Skeletal muscle satellite cell (primary cell): Measurements from ENCODE around the gene RIOK2.

Source experiments
- H3K27me3 ChIP-seq: 2 replicates; pipeline ENCODE4 v1.7.0; 2013; ENCODE audit warnings: low read length; ENCODE audit not compliant: control insufficient read depth, insufficient read depth
- H3K36me3 ChIP-seq: 2 replicates; pipeline ENCODE4 v1.7.0; 2013; ENCODE audit warnings: mild to moderate bottlenecking, control low read depth, low read length; ENCODE audit not compliant: insufficient read depth
- H3K4me1 ChIP-seq: 2 replicates; pipeline ENCODE4 v1.7.0; 2013; ENCODE audit warnings: low read length; ENCODE audit not compliant: control insufficient read depth, insufficient read depth
- H3K4me2 ChIP-seq: 2 replicates; pipeline ENCODE4 v1.7.0; 2013; ENCODE audit warnings: mild to moderate bottlenecking, low read length
- H3K4me3 ChIP-seq: 2 replicates; pipeline ENCODE4 v1.7.0; 2013; ENCODE audit warnings: low read length
- H3K9ac ChIP-seq: 2 replicates; pipeline ENCODE4 v1.7.0; 2013; ENCODE audit warnings: mild to moderate bottlenecking, low read depth, low read length, moderate library complexity
- H3K9me3 ChIP-seq: replicated peaks from 2 replicates; pipeline ENCODE4 v1.7.0; 2013; ENCODE audit warnings: mild to moderate bottlenecking, control low read depth, low read length

The RIOK2 gene

GRCh38 chr5:97164846-97165245, 18.2 kb downstream of the RIOK2 start:
- Histone ChIP-seq H3K27me3 (no peaks in the 10 kb centered on the region), H3K36me3 (peaks cover 75% of the 10 kb centered on the region)

GRCh38 chr5:97163790-97164285, 19.2 kb downstream of the RIOK2 start:
- no peak overlapping the region for H3K4me2 ChIP-seq
- H3K27me3 ChIP-seq: no peaks in the 10 kb centered on the region
- no peaks in the 10 kb centered on the region for H3K4me1 ChIP-seq
- peaks cover 74% of the 10 kb centered on the region for H3K36me3 ChIP-seq
- no peak overlapping the region for H3K9ac ChIP-seq
- no peaks in the 10 kb centered on the region for H3K9me3 ChIP-seq
- no peak overlapping the region for H3K4me3 ChIP-seq

More at GRCh38 chr5:97164846-97165245, 18.2 kb downstream of the RIOK2 start:
- no peak overlapping the region for H3K4me2 ChIP-seq
- no peak overlapping the region for H3K9ac ChIP-seq
- no peak overlapping the region for H3K4me3 ChIP-seq
- no peaks in the 10 kb centered on the region for H3K9me3 ChIP-seq
- no peaks in the 10 kb centered on the region for H3K4me1 ChIP-seq

GRCh38 chr5:97163360-97163764, 19.7 kb downstream of the RIOK2 start:
- peaks cover 72% of the 10 kb centered on the region for H3K36me3 ChIP-seq

GRCh38 chr5:97162045-97162444, 21.0 kb downstream of the RIOK2 start:
- peaks cover 59% of the 10 kb centered on the region for H3K36me3 ChIP-seq

More at GRCh38 chr5:97163360-97163764, 19.7 kb downstream of the RIOK2 start:
- Histone ChIP-seq H3K4me3 (no peak overlapping the region), H3K4me1 (no peaks in the 10 kb centered on the region), H3K27me3 (no peaks in the 10 kb centered on the region), H3K9me3 (no peaks in the 10 kb centered on the region), H3K9ac (no peak overlapping the region), H3K4me2 (no peak overlapping the region)

GRCh38 chr5:97157689-97158088, 25.4 kb downstream of the RIOK2 start:
- Histone ChIP-seq H3K4me2 (no peak overlapping the region), H3K9me3 (peaks cover 4% of the 10 kb centered on the region), H3K4me1 (no peaks in the 10 kb centered on the region), H3K4me3 (no peak overlapping the region), H3K9ac (no peak overlapping the region), H3K36me3 (peaks cover 34% of the 10 kb centered on the region), H3K27me3 (no peaks in the 10 kb centered on the region)

More at GRCh38 chr5:97162045-97162444, 21.0 kb downstream of the RIOK2 start:
- H3K9me3 ChIP-seq: peaks cover 4% of the 10 kb centered on the region
- H3K4me2 ChIP-seq: no peak overlapping the region
- H3K27me3 ChIP-seq: no peaks in the 10 kb centered on the region
- no peak overlapping the region for H3K4me3 ChIP-seq
- no peak overlapping the region for H3K9ac ChIP-seq
- H3K4me1 ChIP-seq: no peaks in the 10 kb centered on the region

- Histone ChIP-seq H3K4me3 (no peak overlapping the region), H3K4me1 (no peaks in the 10 kb centered on the region), H3K9ac (no peak overlapping the region), H3K36me3 (no peaks in the 10 kb centered on the region), H3K27me3 (no peaks in the 10 kb centered on the region), H3K9me3 (no peaks in the 10 kb centered on the region), H3K4me2 (no peak overlapping the region)
Observed at GRCh38 chr5:97151370-97151769, 31.7 kb downstream of the RIOK2 start.

GRCh38 chr5:97150401-97150800, 32.6 kb downstream of the RIOK2 start:
- no peaks in the 10 kb centered on the region for H3K9me3 ChIP-seq
- H3K4me2 ChIP-seq: no peak overlapping the region
- H3K27me3 ChIP-seq: no peaks in the 10 kb centered on the region
- no peak overlapping the region for H3K9ac ChIP-seq
- no peaks in the 10 kb centered on the region for H3K4me1 ChIP-seq
- H3K4me3 ChIP-seq: no peak overlapping the region
- H3K36me3 ChIP-seq: no peaks in the 10 kb centered on the region

GRCh38 chr5:97149709-97150108, 33.3 kb downstream of the RIOK2 start:
- no peaks in the 10 kb centered on the region for H3K36me3 ChIP-seq

GRCh38 chr5:97148288-97148687, 34.8 kb downstream of the RIOK2 start:
- Histone ChIP-seq H3K27me3 (no peaks in the 10 kb centered on the region), H3K36me3 (no peaks in the 10 kb centered on the region), H3K4me2 (no peak overlapping the region), H3K9ac (no peak overlapping the region), H3K9me3 (no peaks in the 10 kb centered on the region), H3K4me3 (no peak overlapping the region), H3K4me1 (no peaks in the 10 kb centered on the region)

More at GRCh38 chr5:97149709-97150108, 33.3 kb downstream of the RIOK2 start:
- Histone ChIP-seq H3K9me3 (no peaks in the 10 kb centered on the region), H3K4me3 (no peak overlapping the region), H3K4me2 (no peak overlapping the region), H3K9ac (no peak overlapping the region), H3K27me3 (no peaks in the 10 kb centered on the region), H3K4me1 (no peaks in the 10 kb centered on the region)

GRCh38 chr5:97143704-97144103, 39.3 kb downstream of the RIOK2 start:
- H3K4me3 ChIP-seq: no peak overlapping the region
- H3K4me2 ChIP-seq: no peak overlapping the region
- H3K27me3 ChIP-seq: peaks cover 15% of the 10 kb centered on the region
- H3K4me1 ChIP-seq: no peaks in the 10 kb centered on the region
- no peak overlapping the region for H3K9ac ChIP-seq
- no peaks in the 10 kb centered on the region for H3K36me3 ChIP-seq
- H3K9me3 ChIP-seq: no peaks in the 10 kb centered on the region

- Histone ChIP-seq H3K4me3 (no peak within 1 kb of the TSS), H3K4me1 (no peaks in the 10 kb centered on the region), H3K4me2 (no peak within 1 kb of the TSS), H3K9ac (no peak within 1 kb of the TSS), H3K9me3 (no peaks in the 10 kb centered on the region), H3K27me3 (peaks cover 15% of the 10 kb centered on the region), H3K36me3 (no peaks in the 10 kb centered on the region)
Observed at GRCh38 chr5:97142521-97143254, 40.4 kb downstream of the RIOK2 start, which contains the start of gene LIX1. Gene LIX1, minus strand, starts transcription at chr5:97142611. Its CDS starts 35 bp downstream, at chr5:97142576.

- H3K9ac ChIP-seq: no peak overlapping the region
- no peak overlapping the region for H3K4me2 ChIP-seq
- H3K4me3 ChIP-seq: no peak overlapping the region
- H3K4me1 ChIP-seq: no peaks in the 10 kb centered on the region
- H3K9me3 ChIP-seq: no peaks in the 10 kb centered on the region
- H3K36me3 ChIP-seq: no peaks in the 10 kb centered on the region
- peaks cover 15% of the 10 kb centered on the region for H3K27me3 ChIP-seq
Observed at GRCh38 chr5:97141539-97141938, 41.5 kb downstream of the RIOK2 start.
